DMS79 treated with DMSO at 0.1 percent for 48 hours (cell line): ENCODE measurements around the gene CDY2A.
"Not testable (repeated sequence)": the region's sequence is repeated elsewhere in the genome, so short reads cannot be mapped to it uniquely, and the experiment has no call there.

ENCODE experiments used
- DNase-seq: peaks from one replicate; lab custom pipeline; 2025; lab: John Stamatoyannopoulos, UW

The CDY2A gene, protein sequence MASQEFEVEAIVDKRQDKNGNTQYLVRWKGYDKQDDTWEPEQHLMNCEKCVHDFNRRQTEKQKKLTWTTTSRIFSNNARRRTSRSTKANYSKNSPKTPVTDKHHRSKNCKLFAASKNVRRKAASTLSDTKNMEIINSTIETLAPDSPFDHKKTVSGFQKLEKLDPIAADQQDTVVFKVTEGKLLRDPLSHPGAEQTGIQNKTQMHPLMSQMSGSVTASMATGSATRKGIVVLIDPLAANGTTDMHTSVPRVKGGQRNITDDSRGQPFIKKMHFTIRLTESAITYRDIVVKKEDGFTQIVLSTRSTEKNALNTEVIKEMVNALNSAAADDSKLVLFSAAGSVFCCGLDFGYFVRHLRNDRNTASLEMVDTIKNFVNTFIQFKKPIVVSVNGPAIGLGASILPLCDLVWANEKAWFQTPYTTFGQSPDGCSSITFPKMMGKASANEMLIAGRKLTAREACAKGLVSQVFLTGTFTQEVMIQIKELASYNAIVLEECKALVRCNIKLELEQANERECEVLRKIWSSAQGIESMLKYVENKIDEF

DNA sequence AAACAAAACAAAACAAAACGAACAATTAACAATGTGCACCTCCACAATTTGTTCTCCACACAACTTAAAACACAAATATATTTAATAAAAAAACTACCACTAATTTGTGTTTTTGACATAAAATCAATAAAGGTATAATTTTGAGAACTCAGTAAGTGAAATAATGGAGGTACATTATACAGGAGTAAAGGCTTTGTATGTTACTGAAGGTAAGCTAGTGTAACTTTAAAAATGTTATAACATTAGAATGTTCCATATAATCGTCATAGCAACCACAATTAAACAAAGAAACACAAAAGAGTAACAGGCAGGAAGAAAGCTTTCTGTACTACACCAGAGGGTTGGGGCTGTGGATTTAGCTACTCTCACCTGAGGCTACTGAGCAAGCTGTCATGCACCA is at the start of gene CDY2A:
TSS of gene CDY2A (plus strand) at position 301 of the 400 bp plus-strand sequence. CDS start 328 bp downstream, outside the sequence.
- not testable (repeated sequence) for DNase-seq

DNA sequence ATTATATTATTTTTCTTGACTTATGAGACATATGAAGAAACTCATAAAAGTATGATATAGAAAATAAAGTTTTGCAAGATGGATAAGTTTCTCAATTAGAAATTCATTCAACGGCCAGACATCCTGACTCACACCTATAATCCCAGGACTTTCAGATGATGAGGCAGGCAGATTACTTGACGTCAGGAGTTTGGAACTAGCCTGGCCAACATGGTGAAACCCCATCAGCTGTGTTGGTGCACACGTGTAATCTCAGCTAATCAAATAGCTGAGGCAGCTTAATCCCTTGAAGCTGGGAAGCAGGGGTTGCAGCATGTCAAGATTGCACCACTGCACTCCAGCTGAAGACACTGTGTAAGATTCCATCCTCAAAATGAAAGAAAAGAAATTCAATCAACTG is 28.0 kb upstream of the CDY2A start:
- not testable (repeated sequence) for DNase-seq

DNA sequence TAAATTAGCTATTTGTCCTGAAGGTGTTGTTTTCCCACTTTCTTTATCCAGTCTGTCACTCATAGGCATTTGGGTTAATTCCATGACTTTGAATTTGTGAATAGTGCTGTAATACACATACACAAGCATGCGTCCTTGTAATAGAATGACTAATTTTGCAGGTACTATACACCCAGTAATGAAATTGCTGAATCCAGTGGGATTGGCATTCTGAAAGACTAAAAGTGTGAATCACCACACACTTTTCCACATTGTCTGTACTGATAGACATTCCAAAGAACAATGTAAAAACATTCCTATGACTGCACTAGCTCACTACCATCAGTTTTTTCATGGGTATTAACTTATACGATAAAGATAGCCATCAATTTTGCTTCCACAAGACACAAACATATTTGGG is 27.3 kb upstream of the CDY2A start:
- not testable (repeated sequence) for DNase-seq

DNA sequence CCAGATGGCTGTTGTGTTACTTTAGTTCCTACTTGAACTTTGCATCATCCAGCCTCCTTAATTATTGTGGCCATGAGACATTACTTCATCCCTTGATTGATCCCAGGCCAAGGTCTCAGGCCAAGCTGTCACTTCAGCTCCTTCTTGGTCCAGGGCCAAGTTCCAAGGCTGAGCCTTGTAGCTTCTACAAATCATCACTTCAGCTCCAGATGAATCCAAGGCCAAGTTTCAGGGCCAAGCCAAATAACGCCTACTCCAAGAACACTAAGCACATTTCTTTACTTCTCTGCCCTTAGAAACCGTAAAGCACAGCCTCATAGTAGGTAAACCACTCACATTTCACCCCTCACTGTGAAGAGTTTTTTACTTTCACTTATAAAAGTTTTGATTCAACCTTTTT is 1.7 kb upstream of the CDY2A start:
- DNase-seq, result not testable (repeated sequence)

DNA sequence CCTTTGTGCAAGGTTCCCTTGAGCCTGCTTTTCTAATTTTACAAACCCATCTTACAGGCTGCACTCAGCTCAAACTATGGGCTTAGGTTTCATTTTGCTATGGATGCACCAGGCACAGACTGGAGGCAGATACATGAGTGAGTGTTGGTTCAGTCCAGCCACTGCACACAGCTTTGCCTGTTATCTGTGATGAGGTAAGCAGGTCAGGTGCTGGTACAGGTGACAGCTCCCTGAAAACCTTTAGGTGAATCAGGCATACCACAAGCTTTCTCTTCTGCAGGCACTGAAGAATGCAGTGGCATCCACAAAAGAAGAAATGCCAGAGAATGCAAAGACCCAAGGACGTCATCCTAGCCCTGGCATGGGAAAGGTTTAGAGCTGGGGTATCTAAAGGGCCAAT is 3.3 kb downstream of the CDY2A start:
- not testable (repeated sequence) for DNase-seq

DNA sequence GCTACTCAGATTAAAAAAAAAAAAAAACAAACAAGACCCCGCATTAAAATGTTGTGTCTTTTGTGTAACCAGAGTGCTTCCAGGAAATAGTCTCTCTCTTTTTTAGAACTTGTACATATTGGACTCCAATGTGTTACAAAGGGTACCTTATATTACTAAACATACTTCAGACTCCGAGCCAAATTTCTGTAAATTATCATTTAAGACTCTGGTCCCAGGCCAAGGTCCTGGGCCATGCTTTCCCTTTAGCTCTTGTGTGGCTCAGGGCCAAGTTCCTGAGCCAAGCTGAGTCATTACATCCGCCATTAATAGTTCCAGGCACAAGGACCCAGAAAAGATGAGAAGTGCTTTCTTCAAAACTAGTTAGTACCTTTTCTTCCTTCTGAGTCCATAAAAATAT is 4.6 kb downstream of the CDY2A start:
- not testable (repeated sequence) for DNase-seq

DNA sequence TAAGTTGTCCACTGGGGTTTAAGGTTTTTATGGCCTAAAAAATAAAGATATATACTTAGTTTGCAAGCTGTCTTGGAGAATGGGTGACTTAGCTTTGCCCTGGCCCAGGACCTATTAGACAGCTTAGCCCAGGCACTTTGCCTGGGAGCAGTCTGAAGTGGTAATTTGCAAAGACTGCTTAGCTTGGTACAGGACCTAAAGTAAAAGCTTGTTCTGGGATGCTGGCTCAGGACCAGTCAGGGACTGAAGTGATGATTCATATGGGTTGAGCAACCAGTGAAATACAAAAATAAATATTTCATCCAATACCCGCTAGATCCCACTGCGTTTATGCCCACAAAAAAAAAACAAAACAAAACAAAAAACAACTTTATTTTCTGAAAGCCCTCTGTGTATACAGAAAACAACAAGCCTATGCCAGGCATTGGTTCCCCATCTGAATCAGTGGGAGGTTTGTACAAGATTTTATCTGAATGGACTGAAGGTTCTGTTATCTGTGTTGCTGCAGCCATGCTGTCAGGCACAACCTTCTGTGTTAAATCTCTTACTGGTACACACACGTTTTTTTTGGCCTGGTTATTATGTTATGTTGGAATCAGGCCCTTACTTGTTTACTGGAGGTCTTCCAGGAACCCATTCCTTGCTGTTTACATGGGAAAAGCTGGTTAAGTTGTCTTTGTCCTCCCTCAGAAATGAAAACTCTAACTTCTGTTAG is 8.7 kb downstream of the CDY2A start:
- not testable (repeated sequence) for DNase-seq

DNA sequence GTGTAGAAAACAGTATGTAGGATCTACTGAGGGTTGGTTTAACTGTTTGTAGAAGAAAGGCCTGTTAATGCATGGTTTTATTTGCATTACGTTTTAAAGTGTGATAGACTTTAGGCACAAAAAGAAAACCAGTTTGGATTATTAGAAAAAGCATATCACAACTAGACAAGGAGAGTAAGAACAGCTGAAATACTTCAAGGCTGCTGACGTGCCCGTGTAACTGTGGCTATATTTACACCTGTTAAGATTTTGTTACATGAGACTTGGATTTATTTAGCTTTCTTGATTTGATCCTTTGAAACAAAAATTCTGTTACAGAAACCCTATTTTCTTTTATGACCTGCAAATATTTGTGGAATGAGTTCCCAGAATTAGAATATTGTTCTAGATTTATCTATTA is 9.3 kb downstream of the CDY2A start:
- DNase-seq, result not testable (repeated sequence)

DNA sequence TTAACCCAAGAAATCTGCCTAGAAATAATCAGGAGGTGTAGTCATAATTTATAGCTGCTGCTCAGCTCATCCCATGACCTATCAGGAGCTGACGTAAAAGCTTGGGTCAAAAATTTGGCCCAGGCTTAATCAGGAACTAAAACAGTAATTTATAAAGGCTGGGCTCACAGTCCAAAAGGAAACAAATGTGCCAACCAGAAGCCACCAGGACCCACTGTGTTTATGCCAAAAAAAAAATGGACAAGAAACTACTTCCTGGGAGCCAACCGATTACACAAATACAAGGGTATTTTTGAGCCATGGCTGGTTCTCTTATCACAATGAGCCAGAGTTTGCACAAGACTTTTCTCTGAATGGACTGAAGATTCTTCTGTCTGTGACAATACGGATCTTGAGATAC is 19.4 kb downstream of the CDY2A start:
- not testable (repeated sequence) for DNase-seq

DNA sequence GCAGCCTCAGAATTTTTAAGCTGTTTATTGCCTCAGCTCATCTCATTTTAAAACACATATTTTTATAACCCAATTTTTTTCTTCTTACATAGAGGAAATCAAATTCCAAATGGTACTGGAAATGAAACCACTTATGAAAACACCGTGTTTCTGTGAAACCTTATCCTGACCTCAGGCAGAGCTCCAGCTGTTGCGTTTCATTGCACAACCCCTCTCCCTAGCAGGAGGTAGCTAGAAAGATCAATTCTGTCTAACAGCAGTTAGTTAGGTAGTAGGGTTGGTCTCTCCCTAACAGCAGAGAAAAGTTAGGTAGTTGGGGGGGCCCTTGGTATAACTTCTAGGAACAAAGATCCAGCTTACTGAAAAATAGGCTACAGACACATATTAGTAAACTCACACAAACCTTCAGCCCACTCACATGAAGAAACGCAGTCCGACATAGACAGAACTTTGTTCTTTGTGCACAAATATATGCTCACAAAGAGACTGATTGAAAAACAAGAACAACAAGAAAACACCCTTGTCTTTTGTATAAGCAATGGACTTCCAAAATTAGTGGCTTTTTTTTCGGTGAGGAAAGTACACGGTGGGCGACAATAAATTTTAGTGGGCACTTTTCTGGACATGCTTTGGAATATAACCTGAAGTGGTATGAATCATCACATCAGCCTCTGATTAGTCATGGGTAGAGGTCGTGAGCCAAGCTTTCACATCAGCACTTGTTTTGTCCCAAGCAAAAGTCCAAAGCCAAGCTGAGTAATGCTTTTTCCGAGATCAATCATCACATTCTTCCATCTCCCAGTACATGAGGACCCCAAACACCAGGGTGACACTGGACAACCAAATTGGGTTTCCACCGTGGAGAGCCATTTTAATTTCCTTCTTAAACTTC is 22.8 kb downstream of the CDY2A start:
- DNase-seq, result not testable (repeated sequence)

DNA sequence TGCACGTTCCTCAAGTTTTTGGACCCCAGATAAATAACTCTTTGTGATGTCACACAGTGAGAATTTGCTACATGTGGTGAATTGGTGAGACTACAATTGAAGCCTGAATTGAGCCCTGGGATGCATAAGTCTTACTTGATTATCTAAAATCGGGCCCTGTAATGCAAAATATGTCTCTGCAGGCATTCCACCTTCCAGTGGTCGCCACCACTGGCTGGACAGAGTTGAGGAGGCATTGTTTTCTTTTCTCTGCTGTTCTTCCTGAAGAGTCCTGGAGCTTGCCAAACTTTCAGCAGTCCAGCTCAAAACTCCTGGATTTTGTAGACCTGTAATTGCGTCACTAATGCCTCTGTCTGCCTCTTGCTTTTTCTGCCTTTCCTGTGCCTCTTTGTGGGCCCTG is 23.5 kb downstream of the CDY2A start:
- not testable (repeated sequence) for DNase-seq

DNA sequence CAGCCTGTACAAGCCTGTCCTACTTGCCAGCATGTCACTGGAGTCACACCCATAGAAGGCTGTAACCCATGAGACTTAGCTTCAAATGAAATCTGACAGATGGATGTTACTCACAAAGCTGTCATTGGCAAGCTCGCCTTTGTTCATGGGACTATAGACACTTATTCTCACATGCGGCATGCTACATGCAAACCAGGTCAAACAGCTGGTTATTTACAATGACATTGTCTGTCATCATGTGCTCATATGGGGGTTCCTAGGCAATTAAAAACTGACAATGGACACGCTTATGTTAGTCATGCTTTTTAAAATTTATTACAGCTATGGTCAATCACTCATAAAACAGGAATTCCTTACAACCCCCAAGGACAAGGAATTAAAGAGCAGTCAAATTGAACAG is 30.9 kb downstream of the CDY2A start:
- DNase-seq, result not testable (repeated sequence)

DNA sequence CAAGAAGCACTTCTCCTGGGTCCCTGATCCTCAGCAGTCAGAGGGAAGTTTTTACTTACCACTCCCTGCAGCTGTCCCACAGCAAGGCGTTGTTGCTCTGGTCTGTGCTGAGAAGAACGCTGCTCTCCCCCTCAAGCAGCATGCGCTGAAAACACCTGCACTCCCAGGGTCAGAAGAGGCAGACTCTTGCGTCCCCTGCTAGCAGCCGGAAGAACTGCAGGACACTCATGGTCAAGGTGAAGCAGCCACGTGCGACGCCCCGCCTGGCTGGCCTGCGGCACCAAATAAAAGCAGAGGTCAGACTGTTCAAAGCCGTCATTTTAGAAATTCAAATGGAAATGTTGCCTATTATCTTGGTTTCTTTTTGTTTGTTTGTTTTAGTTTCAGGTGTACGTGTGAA is 47.9 kb downstream of the CDY2A start:
- DNase-seq, result not testable (repeated sequence)
